ENCODE results near the gene ELAC2. TPM values are rescaled to one million over a fixed set of nuclear protein-coding genes. Genes with fewer than 3 reads are reported as not detected.
A peak's percentile ranks its signal among the peaks of the same experiment; 100 is the strongest.

The ELAC2 gene
- total RNA-seq = 112 and 134 TPM in 2 replicates

GRCh38 chr17:13017655-13018459, at the start of gene ELAC2:
Gene ELAC2, minus strand, starts transcription at chr17:13018027. Its CDS starts 80 bp downstream, at chr17:13017947.
- peak; percentile 95 for DNase-seq (ENCODE audit: low read depth, low spot score)

GRCh38 chr17:13065032-13065431, 47.2 kb upstream of the ELAC2 start:
- DNase-seq (ENCODE audit: low read depth, low spot score) = no peak

- no peak for DNase-seq (ENCODE audit: low read depth, low spot score)
Measured at GRCh38 chr17:13055131-13055530, 37.3 kb upstream of the ELAC2 start.

GRCh38 chr17:13054666-13055065, 36.8 kb upstream of the ELAC2 start:
- no peak for DNase-seq (ENCODE audit: low read depth, low spot score)

GRCh38 chr17:13051915-13052314, 34.1 kb upstream of the ELAC2 start:
- no peak for DNase-seq (ENCODE audit: low read depth, low spot score)

- no peak for DNase-seq (ENCODE audit: low read depth, low spot score)
Measured at GRCh38 chr17:13047011-13047606, 29.3 kb upstream of the ELAC2 start.

- no peak for DNase-seq (ENCODE audit: low read depth, low spot score)
Measured at GRCh38 chr17:13046361-13046760, 28.5 kb upstream of the ELAC2 start.

GRCh38 chr17:13044572-13045065, 26.8 kb upstream of the ELAC2 start:
- DNase-seq (ENCODE audit: low read depth, low spot score) = no peak

GRCh38 chr17:13038931-13039665, 21.3 kb upstream of the ELAC2 start:
- DNase-seq (ENCODE audit: low read depth, low spot score) = no peak

- DNase-seq (ENCODE audit: low read depth, low spot score) = no peak
Measured at GRCh38 chr17:13036751-13037150, 18.9 kb upstream of the ELAC2 start.

- no peak for DNase-seq (ENCODE audit: low read depth, low spot score)
Measured at GRCh38 chr17:13035420-13035819, 17.6 kb upstream of the ELAC2 start.

- no peak for DNase-seq (ENCODE audit: low read depth, low spot score)
Measured at GRCh38 chr17:13031718-13032350, 14.0 kb upstream of the ELAC2 start.

- no peak for DNase-seq (ENCODE audit: low read depth, low spot score)
Measured at GRCh38 chr17:13030459-13031300, 12.9 kb upstream of the ELAC2 start.

- DNase-seq (ENCODE audit: low read depth, low spot score) = no peak
Measured at GRCh38 chr17:13030056-13030455, 12.2 kb upstream of the ELAC2 start.

GRCh38 chr17:13029340-13029739, 11.5 kb upstream of the ELAC2 start:
- no peak for DNase-seq (ENCODE audit: low read depth, low spot score)

- DNase-seq (ENCODE audit: low read depth, low spot score) = no peak
Measured at GRCh38 chr17:13027246-13027645, 9.4 kb upstream of the ELAC2 start.

- DNase-seq (ENCODE audit: low read depth, low spot score) = no peak
Measured at GRCh38 chr17:13025687-13026086, 7.9 kb upstream of the ELAC2 start.

- DNase-seq (ENCODE audit: low read depth, low spot score) = no peak
Measured at GRCh38 chr17:13025258-13025627, 7.4 kb upstream of the ELAC2 start.

GRCh38 chr17:13024526-13025257, 6.9 kb upstream of the ELAC2 start:
- DNase-seq (ENCODE audit: low read depth, low spot score) = no peak

GRCh38 chr17:13024016-13024415, 6.2 kb upstream of the ELAC2 start:
- DNase-seq (ENCODE audit: low read depth, low spot score) = no peak

Data from pulmonary artery endothelial cell (primary cell).